ENCODE results near the gene GUF1. TPM values are rescaled to one million over a fixed set of nuclear protein-coding genes. Genes with fewer than 3 reads are reported as not detected.

The GUF1 gene
- polyA plus RNA-seq, 3 donors: 6.2 to 11.3 (median 8.4) TPM

GRCh38 chr4:44646151-44646550, 32.1 kb upstream of the GUF1 start:
- H3K36me3 Mint-ChIP-seq: no peaks in the 10 kb centered on the region
- H3K9ac ChIP-seq (ENCODE audit: insufficient read depth, low read length, poor library complexity, severe bottlenecking): no peak overlapping the region
- H3K27ac ChIP-seq (ENCODE audit: low read depth in 1 of 2, low read length in 2 of 2): no peak overlapping the region
- intact Hi-C loops (cut with micrococcal nuclease): no loop called here
- H3K4me3 ChIP-seq (replicated peaks in 1 of 3; ENCODE audit: low read depth in 2 of 3, low read length in 3 of 3): no peak overlapping the region
- no peaks in the 10 kb centered on the region for H3K4me1 Mint-ChIP-seq
- H3K36me3 ChIP-seq (replicated peaks in 1 of 2; ENCODE audit: control insufficient read depth in 1 of 2, insufficient read depth in 2 of 2, low read length in 2 of 2): no peaks in the 10 kb centered on the region
- no peak for TF ChIP-seq CTCF (IDR thresholded peaks at IDR 0.05)
- H3K27ac Mint-ChIP-seq: no peak overlapping the region
- no peaks in the 10 kb centered on the region for H3K4me1 ChIP-seq (ENCODE audit: control insufficient read depth in 1 of 2, insufficient read depth in 2 of 2, low read length in 2 of 2)
- H3K4me2 ChIP-seq (replicated peaks; ENCODE audit: extremely low read depth, low read length, poor library complexity, severe bottlenecking): no peak overlapping the region
- H3K4me3 Mint-ChIP-seq: no peak overlapping the region
- H3K9me3 Mint-ChIP-seq: peaks cover 8 to 21% (median 14%) of the 10 kb centered on the region in 7 donors
- no peaks in the 10 kb centered on the region for H3K27me3 ChIP-seq (ENCODE audit: control insufficient read depth in 2 of 2, insufficient read depth in 2 of 2, low read length in 2 of 2)
- peaks cover 18 to 20% of the 10 kb centered on the region in 2 donors for H3K9me3 ChIP-seq (replicated peaks in 1 of 2; ENCODE audit: control insufficient read depth in 1 of 2, insufficient read depth in 1 of 2, low read length in 2 of 2)
- H2AFZ ChIP-seq (ENCODE audit: insufficient read depth, low read depth, low read length, poor library complexity, severe bottlenecking): no peak overlapping the region
- H3K27me3 Mint-ChIP-seq (ENCODE audit: low read depth in 3 of 3): peaks cover 0 to 7% (median 0%) of the 10 kb centered on the region in 3 donors
- WGBS (ENCODE audit: insufficient coverage): no CpG with 5 or more reads among the region's 1 CpG
- no peaks in the 10 kb centered on the region for H3K79me2 ChIP-seq (ENCODE audit: insufficient read depth, low read length)
- no peak for DNase-seq
- H4K20me1 ChIP-seq (ENCODE audit: insufficient read depth, low read length): no peaks in the 10 kb centered on the region

DNA sequence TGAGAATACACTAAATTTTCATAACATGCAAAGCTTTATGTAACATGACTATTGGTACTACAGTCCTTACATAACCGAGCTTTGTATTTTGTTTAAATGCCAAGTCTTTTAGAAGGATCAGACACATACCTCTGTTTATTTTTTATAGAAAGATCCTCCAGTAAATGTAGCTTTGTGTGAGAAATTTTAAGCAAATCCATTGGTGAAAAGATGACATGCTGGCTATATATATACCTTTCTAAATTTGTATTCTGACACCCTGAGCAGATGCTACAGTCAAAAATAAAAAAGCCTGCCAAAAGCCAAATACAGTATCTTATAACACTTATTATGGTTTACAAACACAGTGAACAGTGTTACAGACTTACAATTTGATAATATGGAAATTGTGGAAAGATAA, 26.8 kb upstream of the GUF1 start, which contains the start of gene YIPF7:
Gene YIPF7, minus strand, starts transcription at position 201 of the 400 bp plus-strand sequence. CDS start 1,525 bp downstream, outside the sequence.
- intact Hi-C loops (cut with micrococcal nuclease): no loop called here
- H3K4me2 ChIP-seq (replicated peaks; ENCODE audit: extremely low read depth, low read length, poor library complexity, severe bottlenecking): no peak within 1 kb of the TSS
- no peaks in the 10 kb centered on the region for H4K20me1 ChIP-seq (ENCODE audit: insufficient read depth, low read length)
- H3K36me3 ChIP-seq (replicated peaks in 1 of 2; ENCODE audit: control insufficient read depth in 1 of 2, insufficient read depth in 2 of 2, low read length in 2 of 2): no peaks in the 10 kb centered on the region
- H3K4me3 Mint-ChIP-seq: no peak within 1 kb of the TSS
- no peak within 1 kb of the TSS for H3K9ac ChIP-seq (ENCODE audit: insufficient read depth, low read length, poor library complexity, severe bottlenecking)
- no peak for DNase-seq
- no CpG with 5 or more reads among the region's 1 CpG for whole genome bisulfite sequencing (ENCODE audit: insufficient coverage)
- H3K9me3 Mint-ChIP-seq: peaks cover 0 to 2% (median 0%) of the 10 kb centered on the region in 7 donors
- no peaks in the 10 kb centered on the region for H3K27me3 ChIP-seq (ENCODE audit: control insufficient read depth in 2 of 2, insufficient read depth in 2 of 2, low read length in 2 of 2)
- no peak within 1 kb of the TSS for H3K27ac ChIP-seq (ENCODE audit: low read depth in 1 of 2, low read length in 2 of 2)
- no peak for TF ChIP-seq CTCF (IDR thresholded peaks at IDR 0.05)
- no peak within 1 kb of the TSS for H3K27ac Mint-ChIP-seq
- H3K27me3 Mint-ChIP-seq (ENCODE audit: low read depth in 3 of 3): peaks cover 0 to 6% (median 0%) of the 10 kb centered on the region in 3 donors
- H3K79me2 ChIP-seq (ENCODE audit: insufficient read depth, low read length): no peaks in the 10 kb centered on the region
- no peak within 1 kb of the TSS for H2AFZ ChIP-seq (ENCODE audit: insufficient read depth, low read depth, low read length, poor library complexity, severe bottlenecking)
- H3K9me3 ChIP-seq (replicated peaks in 1 of 2; ENCODE audit: control insufficient read depth in 1 of 2, insufficient read depth in 1 of 2, low read length in 2 of 2): no peaks in the 10 kb centered on the region
- no peaks in the 10 kb centered on the region for H3K36me3 Mint-ChIP-seq
- H3K4me1 Mint-ChIP-seq: no peaks in the 10 kb centered on the region
- no peaks in the 10 kb centered on the region for H3K4me1 ChIP-seq (ENCODE audit: control insufficient read depth in 1 of 2, insufficient read depth in 2 of 2, low read length in 2 of 2)
- no peak within 1 kb of the TSS for H3K4me3 ChIP-seq (replicated peaks in 1 of 3; ENCODE audit: low read depth in 2 of 3, low read length in 3 of 3)
